CD4-positive, alpha-beta T cell treated with Interleukin-1 beta for 1 hour (primary cell): ENCODE measurements around the gene SLC12A8.

ENCODE experiments used
- DNase-seq, 2 donors: peaks; one replicate each; pipeline ENCODE4 v3.0.0-alpha.2; 2020 to 2022

SLC12A8 gene

DNA sequence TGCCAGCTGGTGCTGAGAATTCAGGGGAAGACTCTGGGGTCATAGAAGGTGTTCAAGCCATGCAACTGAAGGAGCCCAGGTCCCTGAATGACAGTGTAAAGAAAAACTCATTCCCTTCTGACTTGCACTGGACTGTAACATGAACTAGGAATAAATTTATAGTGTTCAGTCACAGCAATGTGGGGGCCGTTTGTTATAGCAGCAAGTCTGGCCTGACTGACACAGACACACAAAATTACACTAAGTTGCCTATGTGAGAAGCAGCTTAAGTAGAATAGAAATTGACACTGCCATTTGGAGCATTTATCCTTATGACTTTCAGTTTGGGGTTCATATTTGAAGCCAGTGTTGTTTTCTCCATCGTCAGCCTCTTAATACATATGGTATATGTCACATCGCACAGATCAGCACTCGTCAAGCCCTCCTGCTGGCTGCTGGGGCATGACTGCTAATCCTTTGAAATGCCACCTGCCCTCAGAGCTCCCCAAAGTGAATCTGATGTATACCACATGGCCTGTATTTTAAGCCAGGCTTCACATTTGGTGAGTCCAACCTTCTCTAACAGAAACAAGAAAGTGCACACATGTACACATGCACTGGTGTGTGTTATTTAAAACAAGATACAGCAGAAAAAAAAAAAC is 139.7 kb downstream of the SLC12A8 start:
- no peak for DNase-seq

- no peak for DNase-seq
Observed at GRCh38 chr3:125072301-125072700, 140.2 kb downstream of the SLC12A8 start.

DNA sequence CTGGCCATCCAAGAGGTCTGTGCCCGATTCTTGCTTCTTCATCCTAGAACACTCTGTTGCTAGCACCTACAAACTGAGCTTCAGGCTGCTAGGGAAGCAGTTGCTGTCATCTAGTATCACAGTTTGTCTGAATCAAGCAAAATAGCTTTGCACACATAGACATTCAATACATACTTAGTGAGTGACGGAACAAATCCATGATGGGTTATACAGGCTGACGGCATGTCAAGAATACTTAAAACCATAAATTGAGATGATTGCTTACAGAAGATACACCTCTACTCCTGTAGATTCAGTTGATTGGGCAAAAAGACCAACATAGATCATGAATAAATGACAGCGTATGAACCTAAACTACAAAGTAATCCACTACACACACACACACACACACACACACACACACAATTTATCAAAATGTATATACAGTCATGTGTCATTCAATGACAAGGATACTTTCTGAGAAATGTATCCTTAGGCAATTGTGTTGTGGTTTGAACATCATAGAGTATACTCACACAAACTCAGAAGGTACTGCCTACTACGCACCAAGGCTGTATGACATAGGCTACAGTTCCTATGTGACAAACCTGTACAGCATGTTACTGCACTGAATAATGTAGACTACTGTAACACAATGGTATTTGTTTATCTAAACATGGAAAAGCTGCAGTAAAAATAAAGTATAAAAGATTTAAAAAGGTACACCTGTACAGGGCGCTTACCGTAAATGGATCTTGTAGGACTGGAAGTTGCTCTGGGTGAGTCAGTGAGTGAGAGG is 142.4 kb downstream of the SLC12A8 start:
- DNase-seq = no peak

GRCh38 chr3:125069452-125069851 is 143.1 kb downstream of the SLC12A8 start:
- DNase-seq = no peak

DNA sequence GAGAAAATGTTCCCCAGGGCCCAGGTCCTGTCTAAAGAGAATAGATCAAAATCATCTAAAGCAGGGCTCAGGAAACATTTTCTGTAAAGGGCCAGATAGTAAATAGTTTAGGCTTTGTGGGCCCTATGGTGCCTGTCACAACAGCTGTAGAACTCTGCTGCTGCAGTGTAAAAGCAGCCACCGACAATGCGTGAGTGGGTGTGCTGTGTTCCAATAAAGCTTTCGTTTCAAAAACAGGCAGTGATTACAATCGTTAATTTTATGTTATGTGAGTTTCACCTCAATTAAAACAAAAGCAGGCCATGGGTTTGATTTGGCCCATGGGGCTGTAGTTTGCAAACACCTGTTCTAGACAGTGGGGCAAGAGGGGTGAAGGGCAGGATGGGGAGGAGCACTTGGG is 144.3 kb downstream of the SLC12A8 start:
- no peak for DNase-seq

GRCh38 chr3:125067225-125067624 is 145.3 kb downstream of the SLC12A8 start:
- no peak for DNase-seq

DNA sequence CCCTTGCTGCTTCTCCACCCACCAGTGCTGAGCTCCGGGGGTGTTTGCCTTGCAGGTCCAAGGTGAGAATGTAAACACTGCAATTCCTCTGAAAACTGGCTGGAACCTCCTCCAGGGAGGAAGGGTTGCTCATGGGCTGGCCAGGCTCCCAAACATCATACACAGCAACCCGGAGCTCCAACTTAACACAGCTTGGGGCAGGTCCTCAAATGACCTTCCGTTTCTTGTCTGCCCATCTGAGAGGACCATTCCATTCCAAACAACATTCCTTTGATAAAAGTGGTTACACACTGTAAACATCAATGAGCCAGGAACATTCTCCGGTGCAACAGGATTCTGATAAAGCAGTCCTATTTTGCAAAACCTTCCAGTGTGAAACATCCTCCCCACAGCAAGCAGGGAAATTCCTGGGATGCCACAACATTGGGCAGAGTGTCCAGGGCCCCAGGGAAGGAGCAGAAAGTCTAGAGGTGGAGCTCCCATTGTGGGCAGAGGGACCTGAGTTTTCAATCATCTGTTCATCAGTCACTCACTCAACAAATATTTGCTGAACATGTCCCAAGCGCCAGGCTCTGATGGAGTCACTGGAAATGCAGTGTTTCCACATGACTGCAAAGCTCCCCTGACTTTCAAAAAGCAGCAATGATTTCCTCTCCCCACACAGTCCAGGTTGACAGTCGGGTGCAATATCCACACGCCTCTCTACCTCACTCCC is 149.5 kb downstream of the SLC12A8 start:
- no peak for DNase-seq

DNA sequence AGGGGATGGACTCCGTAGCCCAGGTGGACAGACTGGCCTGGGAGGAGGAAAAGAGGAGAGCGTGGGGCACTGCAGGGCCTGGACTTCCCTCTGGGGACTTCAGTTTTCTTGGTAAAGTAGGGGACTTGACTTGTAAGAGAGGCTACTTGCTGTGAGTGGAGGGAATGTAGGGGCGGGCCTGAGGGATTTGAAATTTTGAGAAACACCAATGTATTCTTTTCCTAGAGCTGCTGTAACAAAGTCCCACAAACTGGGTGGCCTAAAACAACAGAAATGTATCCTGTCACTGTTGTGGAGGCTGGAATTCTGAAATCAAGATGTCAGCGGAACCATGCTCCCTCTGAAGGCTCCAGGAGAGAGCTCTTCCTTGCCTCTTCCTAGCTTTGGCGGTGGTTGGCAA is 150.9 kb downstream of the SLC12A8 start:
- DNase-seq = no peak

DNA sequence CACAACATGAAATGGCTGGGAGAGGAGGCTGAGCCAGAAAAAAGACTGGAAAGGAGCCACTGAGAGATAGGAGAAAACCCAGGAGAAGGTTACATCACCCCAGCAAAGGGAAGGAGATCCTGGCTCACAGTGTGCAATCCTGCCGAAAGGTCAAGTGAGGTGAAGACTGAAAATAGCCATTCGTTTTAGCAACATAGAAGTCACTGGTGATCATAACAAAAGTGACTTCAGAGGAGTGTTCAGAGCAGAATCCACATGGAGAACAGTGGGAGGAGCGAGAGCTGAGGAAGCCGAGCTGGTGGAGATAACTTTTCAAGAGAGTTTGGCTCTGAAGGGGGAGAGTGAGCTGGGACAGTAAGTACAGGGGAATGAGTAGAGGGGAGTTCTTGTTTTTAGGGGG is 151.4 kb downstream of the SLC12A8 start:
- DNase-seq = no peak

DNA sequence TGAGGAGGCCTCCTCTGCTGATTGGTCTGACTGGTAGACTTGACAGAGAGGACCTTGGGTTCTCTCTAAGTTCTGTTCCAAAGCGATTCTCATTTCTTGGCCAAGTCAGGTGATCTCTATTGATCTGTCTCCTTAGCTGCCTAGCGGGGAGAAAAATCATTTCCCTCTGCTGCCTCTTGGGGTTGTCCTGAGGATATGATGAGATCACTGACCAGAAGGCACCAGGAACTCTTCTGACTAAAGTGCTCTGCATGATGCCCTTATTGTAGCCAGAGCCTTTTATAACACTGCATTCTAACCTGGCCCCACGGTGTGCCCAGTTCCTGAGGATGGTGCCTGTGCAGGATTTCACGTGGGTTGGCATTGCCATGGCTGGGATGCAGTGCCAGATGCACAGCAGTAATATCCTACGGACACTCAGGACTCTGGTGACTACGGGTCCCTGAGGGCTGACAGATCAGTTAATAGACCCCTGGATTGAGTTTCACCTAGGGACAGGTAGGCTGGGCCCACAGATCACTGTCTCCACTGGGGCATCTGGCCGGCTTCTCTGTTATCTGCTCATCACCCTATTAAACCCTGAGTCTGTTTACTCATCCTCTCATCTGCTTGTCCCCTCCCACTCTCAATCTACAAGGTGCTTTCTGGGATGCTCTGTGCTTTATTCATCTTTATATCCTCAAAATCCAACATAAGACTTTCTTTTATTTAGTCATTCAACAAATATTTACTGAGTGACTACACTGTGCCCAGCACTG is 152.9 kb downstream of the SLC12A8 start:
- DNase-seq = no peak

GRCh38 chr3:125058959-125059358 is 153.6 kb downstream of the SLC12A8 start:
- DNase-seq = no peak

DNA sequence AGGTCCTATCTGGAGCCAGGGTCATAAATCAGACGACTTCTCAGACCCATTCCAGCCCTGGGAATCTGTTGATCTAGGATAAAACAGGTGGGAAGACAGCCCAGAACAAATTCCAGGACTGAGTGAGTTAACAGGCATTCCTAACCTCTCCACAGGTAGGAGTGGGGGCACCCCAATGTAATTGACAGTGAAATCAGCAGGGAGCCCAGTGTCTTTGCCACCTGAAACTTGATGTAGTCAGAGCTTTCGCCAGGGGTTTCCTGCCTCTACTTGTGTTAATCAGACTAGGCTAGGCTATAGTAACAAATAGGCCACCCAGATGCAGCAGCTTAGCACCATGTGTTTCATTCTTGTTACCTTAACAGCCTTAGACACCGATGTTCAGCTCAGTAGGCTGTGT is 154.0 kb downstream of the SLC12A8 start:
- no peak for DNase-seq

GRCh38 chr3:125057186-125057850 is 155.2 kb downstream of the SLC12A8 start:
- DNase-seq = no peak

DNA sequence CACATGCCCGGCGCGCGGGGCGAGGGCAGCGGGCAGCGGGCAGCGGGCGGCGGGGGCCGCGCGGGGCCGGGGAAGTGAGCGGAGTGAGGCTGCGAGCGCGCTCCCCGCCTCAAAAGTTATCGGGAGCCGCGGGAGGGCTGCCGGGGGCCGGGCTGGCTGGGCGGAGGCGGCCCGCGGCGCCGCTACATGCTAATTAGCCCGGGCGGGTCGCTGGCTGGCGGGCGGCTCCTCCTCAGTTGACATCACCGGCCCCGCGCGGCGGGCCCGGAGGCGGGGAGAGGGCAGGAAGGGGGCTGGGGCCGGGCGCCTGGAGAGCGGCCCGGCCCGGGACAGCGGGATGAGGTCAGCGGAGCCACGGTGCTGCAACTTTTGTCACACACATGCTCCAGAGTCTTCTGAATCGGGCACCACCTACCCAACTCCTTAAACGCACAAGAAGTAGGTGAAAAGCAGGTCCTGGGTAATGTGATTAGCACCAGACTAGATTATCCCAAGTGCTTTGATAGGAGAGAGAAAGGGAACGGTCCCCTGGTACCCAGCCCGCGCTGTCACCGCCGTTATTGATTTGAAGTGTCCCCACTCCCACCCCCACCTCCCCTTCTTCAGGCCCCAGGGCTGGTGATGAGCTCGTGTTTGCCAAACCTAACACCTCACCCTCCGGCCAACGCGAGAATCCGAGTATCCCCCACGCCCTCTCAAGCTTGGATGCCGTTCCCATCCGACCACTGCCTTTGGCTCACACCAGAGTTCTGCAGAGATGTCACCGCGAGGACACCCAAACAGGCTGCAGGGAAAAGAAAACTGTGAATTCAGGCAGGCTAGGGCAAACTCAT is 156.4 kb downstream of the SLC12A8 start, which contains the start of gene HEG1:
Gene HEG1 (minus strand): TSS at position 85 of the 833 bp plus-strand sequence. CDS start 107 bp downstream, outside the sequence.
- DNase-seq = peak; percentile 75 to 76

- peak in 1 of 2 donors; percentile 41 for DNase-seq
Observed at GRCh38 chr3:125055331-125055912, 157.1 kb downstream of the SLC12A8 start.

GRCh38 chr3:125054449-125055329 is 157.9 kb downstream of the SLC12A8 start:
- DNase-seq = peak; percentile 35 to 55

DNA sequence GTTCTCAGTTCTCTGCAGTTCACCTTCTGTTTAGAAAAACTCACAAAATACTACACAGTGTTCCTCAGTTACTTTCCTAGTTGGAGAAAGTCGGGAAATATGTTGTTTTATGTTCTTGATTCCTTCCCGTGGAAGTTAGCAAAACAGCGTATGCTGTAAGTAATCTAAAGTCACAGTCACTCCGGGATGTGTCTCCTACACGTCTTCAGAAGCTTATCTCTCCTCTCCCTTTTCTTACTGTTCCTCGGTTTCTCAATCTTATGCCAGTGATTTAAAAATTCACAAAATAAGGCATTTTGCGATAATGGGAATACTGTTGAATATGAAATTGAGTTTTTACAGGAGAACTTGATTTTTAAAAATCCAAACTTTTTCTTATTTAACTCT is 158.5 kb downstream of the SLC12A8 start:
- DNase-seq = no peak

- no peak for DNase-seq
Observed at GRCh38 chr3:125053304-125053699, 159.2 kb downstream of the SLC12A8 start.

GRCh38 chr3:125052624-125053303 is 159.8 kb downstream of the SLC12A8 start:
- DNase-seq = no peak
